Motor neuron (in vitro differentiated cells): ENCODE results near the gene SIGLEC9. TPM values are rescaled to one million over a fixed set of nuclear protein-coding genes. Genes with fewer than 3 reads are reported as not detected.
A peak's percentile ranks its signal among the peaks of the same experiment; 100 is the strongest.

Source experiments
- ATAC-seq, 8 experiments: fragments of 200-7000 bp; cut with Tn5 transposase; replicated peaks in 6 of 8; 2 replicates each; pipeline ENCODE4 v1.8.0; 2021; ENCODE audit warnings: mild to moderate bottlenecking in 8 of 8, moderate library complexity in 8 of 8
- H3K27ac ChIP-seq, 2 donors: fragments of 250-450 bp; sonication (Bioruptor Pico); 2 replicates each; pipeline ENCODE4 v1.9.0; 2021; ENCODE audit warnings: antibody characterized with exemption in 2 of 2, mild to moderate bottlenecking in 2 of 2, moderate library complexity in 1 of 2
- H3K4me1 ChIP-seq, 2 donors: fragments of 250-450 bp; sonication (Bioruptor Pico); replicated peaks in 1 of 2; 2 replicates each; pipeline ENCODE4 v1.6.1; 2021; ENCODE audit warnings: antibody characterized with exemption in 2 of 2, mild to moderate bottlenecking in 2 of 2, moderate library complexity in 1 of 2
- H3K4me3 ChIP-seq, 5 donors: fragments of 250-450 bp; sonication (Bioruptor Pico); 2 replicates each; pipeline ENCODE4 v1.9.0; 2021; ENCODE audit warnings: antibody characterized with exemption in 5 of 5, mild to moderate bottlenecking in 5 of 5, moderate library complexity in 4 of 5
- WGBS, 10 experiments: fragments of 450-650 bp; shearing (Covaris generic); methylation state at CpG; one replicate each; pipeline ENCODE4 v1.0.0; 2022; 5-methylcytosine and 5-hydroxymethylcytosine counted together
- in situ Hi-C, 9 experiments: fragments of 400-800 bp; cut with MboI; loops; one replicate each; pipeline ENCODE4 v1.15.0; 2021; ENCODE audit warnings: low sequenced_read_pairs in 9 of 9, low pct_unique_long_range_greater_than_20kb in 2 of 9; ENCODE audit not compliant: unreplicated experiment in 9 of 9
- total RNA-seq, 8 experiments: library from RNA; unstranded; fragments of 300-600 nt; gene quantifications; 2 replicates each; pipeline versions ENCODE4 v1.2.3 to v1.2.4, GENCODE V29; 2022

SIGLEC9 gene
- total RNA-seq, 8 experiments from 2014 or later: 0.09 to 0.33 (median 0.21) TPM; not detected in 5

DNA sequence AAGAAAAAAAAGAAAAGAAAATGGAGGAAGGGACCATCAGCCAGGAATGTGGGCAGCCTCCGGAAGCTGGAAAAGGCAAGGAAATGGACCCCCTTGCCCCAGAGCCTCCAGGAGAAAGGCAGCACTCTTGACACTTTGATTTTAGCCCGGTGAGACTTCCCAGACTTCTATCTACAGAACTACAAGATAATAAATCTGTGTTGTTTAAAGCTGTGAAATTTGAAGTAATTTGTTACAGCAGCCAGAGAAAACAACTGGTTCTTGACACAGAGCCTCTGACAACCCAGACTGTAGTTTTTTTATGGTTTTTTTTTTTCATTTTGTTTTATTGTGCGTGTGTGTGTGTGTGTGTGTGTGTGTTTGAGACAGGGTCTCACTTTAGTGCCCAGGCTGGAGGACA lies 24.1 kb upstream of the SIGLEC9 start:
- 58 to 100% (median 73%) methylated on average over 1 to 3 of the region's 3 CpGs; no CpG with 5 or more reads in 3 of the 10 experiments for WGBS, 10 experiments
- in situ Hi-C loops: no loop called here
- ATAC-seq: no peak
- Histone ChIP-seq H3K4me1 (no peaks in the 10 kb centered on the region), H3K27ac (no peak overlapping the region), H3K4me3 (no peak overlapping the region)

DNA sequence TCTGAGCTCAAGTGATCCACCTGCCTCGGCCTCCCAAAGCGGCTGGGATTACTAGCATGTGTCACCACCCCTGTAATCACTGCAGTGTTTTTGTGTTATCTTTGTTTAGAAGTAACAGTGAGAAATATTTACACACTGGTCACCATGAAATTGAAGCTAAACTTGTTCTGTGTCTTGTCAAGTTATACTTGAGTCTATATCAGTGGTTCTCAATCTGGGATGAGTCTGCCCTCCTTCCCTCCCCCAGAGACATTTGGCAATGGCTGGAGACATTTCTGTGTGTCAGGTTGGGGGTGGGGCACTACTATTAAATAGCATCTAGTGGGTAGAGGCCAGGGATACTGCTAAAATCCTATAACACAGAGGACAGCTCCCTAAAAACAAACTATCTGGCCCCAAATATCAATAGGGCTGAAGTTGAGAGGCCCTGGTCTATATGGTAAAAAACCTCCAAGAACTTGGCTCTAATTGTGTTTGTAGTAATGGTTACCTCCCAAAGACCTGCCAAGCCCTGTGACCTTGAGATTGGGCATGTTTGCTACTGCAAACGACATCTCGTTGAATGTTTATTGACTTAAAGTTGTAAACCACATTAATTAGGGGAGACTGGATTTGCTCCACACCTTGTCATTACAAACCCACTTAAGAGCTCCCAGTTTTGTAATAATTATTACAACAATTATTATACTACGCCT lies 23.4 kb upstream of the SIGLEC9 start:
- no peak for ATAC-seq
- WGBS, 10 experiments: 92 to 100% (median 97%) methylated on average over 2 to 5 of the region's 5 CpGs; no CpG with 5 or more reads in 2 of the 10 experiments
- Histone ChIP-seq H3K27ac (no peak overlapping the region), H3K4me3 (no peak overlapping the region), H3K4me1 (no peaks in the 10 kb centered on the region)
- in situ Hi-C loops: no loop called here

DNA sequence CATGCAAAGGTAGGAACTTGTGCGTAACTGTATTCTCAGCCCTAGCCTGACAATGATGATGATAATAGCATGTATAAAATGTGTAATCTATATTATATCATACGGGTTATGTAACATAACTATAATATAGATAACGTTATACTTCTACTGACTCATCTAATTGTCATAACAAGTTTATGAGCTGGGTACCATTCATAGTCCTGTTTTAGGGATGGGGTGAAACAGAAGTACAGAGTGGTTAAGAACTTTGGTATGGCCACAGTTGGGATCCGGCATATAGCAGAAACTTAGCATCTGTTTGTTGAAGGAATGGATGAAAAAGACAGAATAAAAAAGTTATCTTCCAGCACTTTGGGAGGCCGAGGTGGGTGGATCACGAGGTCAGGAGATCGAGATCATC lies 21.7 kb upstream of the SIGLEC9 start:
- 54 to 100% (median 98%) methylated on average over 1 to 5 of the region's 7 CpGs; no CpG with 5 or more reads in 2 of the 10 experiments for whole genome bisulfite sequencing, 10 experiments
- no peak overlapping the region for H3K27ac ChIP-seq
- in situ Hi-C loops: no loop called here
- H3K4me3 ChIP-seq: no peak overlapping the region
- peaks cover 3 to 4% of the 10 kb centered on the region in 2 donors for H3K4me1 ChIP-seq
- no peak for ATAC-seq

DNA sequence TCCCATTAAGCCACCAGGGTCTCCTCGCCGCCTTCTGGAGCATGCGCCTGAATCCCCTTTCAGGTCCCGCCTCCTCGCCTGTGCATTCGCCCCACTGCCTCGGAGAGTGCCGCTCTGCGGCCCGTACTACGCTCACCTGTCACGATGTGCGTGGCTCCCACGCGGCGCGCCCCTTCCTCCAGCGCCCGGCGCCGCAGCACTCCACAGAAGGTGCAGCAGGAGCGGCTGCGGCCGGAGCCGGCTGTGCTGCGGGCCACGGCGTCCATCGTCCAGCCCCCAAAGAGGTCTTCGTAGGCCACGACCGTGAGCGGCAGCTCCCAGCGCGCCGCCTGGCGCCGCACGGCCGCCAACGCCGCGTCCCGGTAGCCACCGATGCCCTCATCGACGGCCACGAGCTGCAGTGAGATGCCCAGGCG lies 20.8 kb upstream of the SIGLEC9 start:
- Histone ChIP-seq H3K27ac (no peak overlapping the region), H3K4me1 (peaks cover 3 to 6% of the 10 kb centered on the region in 2 donors), H3K4me3 (no peak overlapping the region)
- no peak for ATAC-seq
- WGBS, 10 experiments: 87 to 100% (median 92%) methylated on average over 3 to 30 of the region's 49 CpGs; no CpG with 5 or more reads in 5 of the 10 experiments
- in situ Hi-C loops: no loop called here

DNA sequence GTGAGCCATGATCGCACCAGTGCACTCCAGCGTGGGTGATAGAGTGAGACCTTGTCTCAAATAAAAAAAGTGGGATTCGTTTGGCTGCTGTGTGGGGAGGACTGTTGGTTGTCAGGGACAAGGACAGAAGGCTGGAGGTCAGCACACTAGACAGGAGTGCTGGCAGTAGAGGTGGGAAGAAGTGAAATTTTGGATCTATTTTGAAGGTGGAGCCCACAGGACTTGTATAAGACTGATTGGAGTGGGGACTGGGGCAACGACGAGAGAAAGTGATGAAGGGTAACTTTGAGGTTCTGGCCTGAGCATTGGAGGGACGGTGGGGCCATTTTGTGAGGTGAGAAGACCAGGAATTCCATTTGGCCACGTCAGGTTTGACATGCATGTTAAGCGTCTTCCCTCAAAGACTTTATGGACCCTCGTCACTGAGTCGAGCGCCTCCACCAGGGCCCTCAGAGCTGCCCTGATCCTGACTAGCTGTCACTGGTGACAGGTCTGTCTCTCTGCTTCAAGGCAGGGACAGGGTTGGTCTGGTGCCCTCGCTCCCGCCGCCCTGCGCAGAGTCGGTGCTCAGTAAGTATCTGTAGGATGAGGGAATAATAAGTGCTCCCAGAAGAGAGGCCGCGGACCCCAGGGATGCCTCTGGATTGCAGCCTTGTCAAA lies 17.2 kb upstream of the SIGLEC9 start:
- Histone ChIP-seq H3K4me1 (peaks cover 3 to 7% of the 10 kb centered on the region in 2 donors), H3K4me3 (peak overlapping the region; percentile 48 to 67 (median 56)), H3K27ac (peak overlapping the region; percentile 4 to 46)
- ATAC-seq: peak in 5 of 8 experiments; percentile 14 to 25 (median 21)
- in situ Hi-C loops: no loop called here
- whole genome bisulfite sequencing, 10 experiments: 3 to 67% (median 26%) methylated on average over 1 to 11 of the region's 18 CpGs

DNA sequence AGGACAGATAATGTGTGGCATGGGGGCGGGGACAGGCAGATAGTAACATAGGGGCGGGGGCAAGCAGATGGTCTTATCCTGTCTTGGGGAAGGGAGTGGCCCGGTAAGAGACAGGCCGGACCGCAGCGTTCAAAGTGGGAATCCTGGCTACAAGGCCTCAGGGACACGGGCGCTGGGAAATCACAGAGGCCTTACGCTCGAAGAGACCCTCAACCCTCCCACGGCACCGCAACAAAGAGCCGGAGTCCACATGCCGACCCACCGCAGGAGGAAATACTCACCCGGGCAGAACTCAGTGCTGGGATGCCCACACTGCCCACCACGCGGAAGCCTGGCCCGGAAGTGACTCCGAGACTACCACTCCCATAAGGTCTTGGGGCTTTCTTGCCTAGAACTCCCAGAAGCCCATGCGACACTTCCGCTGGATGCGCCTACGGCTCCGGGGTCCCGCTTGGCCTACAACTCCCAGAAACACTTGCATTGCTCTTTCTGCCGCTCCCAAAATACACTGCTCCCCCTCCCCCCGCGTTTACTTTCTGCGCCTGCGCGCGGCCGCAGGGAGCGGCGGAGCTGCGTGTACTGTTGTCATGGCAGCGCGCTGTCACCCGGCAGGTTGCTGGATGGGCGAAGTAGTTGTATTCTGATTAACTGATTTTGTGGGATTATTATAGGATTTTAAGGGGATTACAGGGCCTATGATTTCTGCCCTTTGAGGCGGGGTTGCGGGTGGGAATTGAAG lies 16.5 kb upstream of the SIGLEC9 start, which contains the start of gene CTU1:
TSS of gene CTU1 (minus strand) at position 344 of the 739 bp plus-strand sequence. CDS start 3,840 bp downstream, outside the sequence.
- 0% methylated on average over 2 to 10 of the region's 43 CpGs; no CpG with 5 or more reads in 4 of the 10 experiments for WGBS, 10 experiments
- H3K4me3 ChIP-seq: peak within 1 kb of the TSS; percentile 48 to 67 (median 56)
- in situ Hi-C loops: no loop called here
- peak within 1 kb of the TSS; percentile 46 to 74 for H3K27ac ChIP-seq
- peaks cover 3 to 7% of the 10 kb centered on the region in 2 donors for H3K4me1 ChIP-seq
- ATAC-seq: peak; percentile 94 to 97 (median 96)

DNA sequence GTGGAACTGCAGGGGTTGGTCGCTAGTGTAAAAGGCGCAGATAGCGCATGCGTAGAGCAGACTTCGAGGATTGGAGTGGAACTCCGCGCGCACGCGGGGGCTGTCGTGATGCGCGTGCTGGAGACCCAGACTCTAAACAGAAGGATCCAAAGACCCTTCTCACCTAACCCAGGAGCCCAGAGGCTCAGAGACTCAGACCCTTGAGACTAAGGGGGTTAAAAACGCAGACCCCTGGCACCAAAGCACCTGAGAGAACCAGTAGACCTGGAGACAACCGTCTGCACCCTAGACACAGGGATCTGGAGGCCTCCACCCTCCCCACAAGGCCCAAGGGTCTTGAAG lies 15.9 kb upstream of the SIGLEC9 start:
- Histone ChIP-seq H3K4me3 (peak overlapping the region; percentile 48 to 67 (median 56)), H3K27ac (peak overlapping the region; percentile 46 to 74), H3K4me1 (peaks cover 3 to 7% of the 10 kb centered on the region in 2 donors)
- in situ Hi-C loops: no loop called here
- peak; percentile 9 to 68 (median 46) for ATAC-seq
- WGBS, 10 experiments: 0 to 60% (median 0%) methylated on average over 1 to 13 of the region's 15 CpGs; no CpG with 5 or more reads in 3 of the 10 experiments

DNA sequence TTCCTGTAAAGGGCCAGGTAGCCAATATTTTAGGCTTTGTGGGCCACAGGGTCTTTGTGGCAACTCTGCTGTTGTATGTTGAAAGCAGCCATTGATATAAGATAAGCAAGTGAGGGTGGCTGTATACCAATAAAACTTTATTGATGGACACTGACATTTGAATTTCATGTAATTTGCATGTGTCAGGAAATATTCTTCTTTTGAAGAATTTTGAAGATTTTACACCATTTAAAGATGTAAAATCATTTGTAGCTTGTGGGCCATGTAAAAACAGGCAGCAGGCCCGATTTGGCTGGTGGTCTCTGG lies 14.1 kb upstream of the SIGLEC9 start:
- Histone ChIP-seq H3K4me3 (no peak overlapping the region), H3K4me1 (peaks cover 3 to 7% of the 10 kb centered on the region in 2 donors), H3K27ac (no peak overlapping the region)
- no peak for ATAC-seq
- in situ Hi-C loops: no loop called here
- 0 to 80% (median 43%) methylated on average over 1 of the region's 1 CpG; no CpG with 5 or more reads in 4 of the 10 experiments for WGBS, 10 experiments

DNA sequence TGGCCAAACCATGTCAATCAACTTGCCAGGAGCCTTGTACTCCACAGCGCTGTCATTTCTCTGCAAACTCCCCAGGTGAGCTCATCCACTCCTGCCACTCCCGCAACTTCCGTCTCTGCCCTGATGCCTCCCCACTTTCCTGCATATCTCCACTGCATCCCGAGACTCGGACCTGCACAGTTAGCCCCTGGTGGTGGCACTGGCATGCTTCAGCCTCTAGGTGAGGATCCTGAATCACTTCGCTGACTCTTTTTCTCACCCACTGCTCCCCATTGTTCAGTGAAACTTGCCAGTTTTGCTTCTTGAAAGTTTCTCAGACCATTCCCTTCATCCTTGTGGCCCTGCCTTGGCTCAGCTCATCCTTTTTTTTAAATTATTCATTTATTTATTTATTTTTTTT lies 13.1 kb upstream of the SIGLEC9 start:
- Histone ChIP-seq H3K4me1 (peaks cover 3 to 7% of the 10 kb centered on the region in 2 donors), H3K4me3 (no peak overlapping the region), H3K27ac (no peak overlapping the region)
- in situ Hi-C loops: no loop called here
- ATAC-seq: no peak
- 20 to 93% (median 35%) methylated on average over 1 to 5 of the region's 6 CpGs; no CpG with 5 or more reads in 2 of the 10 experiments for WGBS, 10 experiments

DNA sequence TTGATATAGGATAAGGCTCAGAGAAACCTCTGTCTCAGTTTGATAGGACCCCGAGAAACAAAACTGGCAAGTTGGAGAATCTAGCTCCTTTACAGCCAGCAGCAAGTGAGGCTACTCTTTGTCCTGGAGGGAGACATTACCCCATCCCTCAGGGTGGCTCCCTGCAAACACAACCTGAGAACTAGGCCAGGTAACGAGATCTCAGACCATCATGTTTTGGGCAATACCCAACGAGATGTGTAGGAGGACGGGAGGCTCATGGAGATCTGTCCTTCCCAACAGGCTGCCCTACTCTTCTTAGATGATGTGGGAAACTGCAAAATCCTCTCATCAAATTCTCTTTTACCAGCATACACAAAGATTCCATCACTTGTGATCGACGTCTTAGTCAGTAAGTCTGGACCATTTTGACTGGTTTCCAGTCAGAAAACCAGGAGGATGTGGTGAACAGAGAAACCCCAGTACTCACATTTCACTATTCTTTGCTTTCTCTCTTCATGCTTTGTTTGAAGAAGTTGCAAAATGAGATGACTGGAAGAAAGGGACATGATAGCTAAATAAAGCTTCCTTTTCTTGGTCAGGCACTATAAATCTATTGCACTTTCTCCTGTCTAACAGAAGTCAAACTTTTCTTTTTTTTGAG lies 10.5 kb upstream of the SIGLEC9 start:
- no peak overlapping the region for H3K27ac ChIP-seq
- H3K4me1 ChIP-seq: no peaks in the 10 kb centered on the region
- no peak for ATAC-seq
- WGBS, 10 experiments: 7 to 86% (median 56%) methylated on average over 1 to 6 of the region's 6 CpGs; no CpG with 5 or more reads in 1 of the 10 experiments
- in situ Hi-C loops: no loop called here
- H3K4me3 ChIP-seq: no peak overlapping the region

DNA sequence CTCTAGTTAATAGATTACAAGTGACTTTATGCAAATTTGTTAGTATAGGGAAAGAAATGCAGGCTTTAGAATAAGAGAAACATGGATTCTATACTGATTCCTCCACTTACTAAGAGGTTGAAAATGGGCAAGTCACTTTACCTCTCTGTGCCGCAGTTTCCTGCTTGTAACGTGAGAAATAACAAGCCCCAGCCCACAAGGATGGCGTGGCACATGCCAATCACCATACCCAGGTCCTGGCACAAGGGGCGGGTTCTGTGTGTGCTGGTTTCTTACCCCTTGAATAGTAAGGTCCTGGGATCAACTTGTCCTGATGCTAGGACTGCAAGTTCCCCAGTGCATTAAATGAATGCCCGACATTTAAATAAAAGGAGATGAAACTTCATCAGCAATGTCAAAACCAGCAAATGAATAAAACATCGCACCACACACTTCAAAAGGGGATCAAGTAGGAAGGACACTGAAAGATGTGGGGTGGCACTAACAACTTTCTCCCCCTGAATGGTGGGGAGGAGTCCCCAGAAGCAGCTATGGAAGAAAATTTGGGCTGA lies 7.9 kb upstream of the SIGLEC9 start:
- 17 to 100% (median 58%) methylated on average over 1 to 5 of the region's 6 CpGs; no CpG with 5 or more reads in 4 of the 10 experiments for WGBS, 10 experiments
- no peak for ATAC-seq

DNA sequence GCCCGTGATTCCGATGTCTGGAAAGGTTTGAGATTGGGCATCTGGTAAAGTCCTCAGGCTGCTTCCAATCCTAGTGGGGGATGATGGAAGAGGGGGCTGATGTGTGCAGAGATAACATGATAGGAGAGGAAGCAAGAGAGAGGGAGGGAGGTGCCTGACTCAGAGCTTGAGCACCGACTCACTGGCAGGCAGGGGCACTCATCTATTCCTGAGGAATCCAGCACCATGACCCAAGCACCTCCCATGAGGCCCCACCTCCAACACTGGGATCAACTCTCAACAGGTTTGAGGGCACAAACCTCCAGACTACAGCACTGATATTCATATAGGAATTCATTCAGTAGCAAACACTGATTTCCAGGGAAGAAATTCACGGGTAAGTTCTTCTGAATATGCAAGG lies 5.6 kb upstream of the SIGLEC9 start:
- Histone ChIP-seq H3K27ac (no peak overlapping the region), H3K4me1 (no peaks in the 10 kb centered on the region), H3K4me3 (no peak overlapping the region)
- peak in 3 of 8 experiments; percentile 50 to 57 (median 55) for ATAC-seq
- WGBS, 10 experiments: 0 to 80% (median 51%) methylated on average over 1 to 4 of the region's 4 CpGs
- in situ Hi-C loops: no loop called here

More for the DNA sequence above, 7.9 kb upstream of the SIGLEC9 start:
- Histone ChIP-seq H3K4me1 (no peaks in the 10 kb centered on the region), H3K27ac (no peak overlapping the region), H3K4me3 (no peak overlapping the region)
- in situ Hi-C loops: no loop called here
